Breast epithelium (tissue), 3 donors: ENCODE results near the gene SAFB2.

Experiments used
- POLR2A ChIP-seq: fragments of 450-650 bp; IDR thresholded peaks from one replicate; pipeline ENCODE4 v1.6.1; 2016; ENCODE audit warnings: antibody characterized with exemption, mild to moderate bottlenecking, moderate library complexity
- POLR2AphosphoS5 ChIP-seq, 3 donors: sonication (generic); formaldehyde crosslinking; IDR thresholded peaks; one replicate each; pipeline ENCODE4 v1.6.1; 2017; ENCODE audit warnings: antibody characterized with exemption in 3 of 3
- TF ChIP-seq, protein P1 (sequence below), 3 donors: fragments of 450-650 bp; IDR thresholded peaks; one replicate each; pipeline ENCODE4 v1.5.1; 2016 to 2017; ENCODE audit warnings: antibody characterized with exemption in 3 of 3, mild to moderate bottlenecking in 3 of 3, moderate library complexity in 3 of 3

DNA sequence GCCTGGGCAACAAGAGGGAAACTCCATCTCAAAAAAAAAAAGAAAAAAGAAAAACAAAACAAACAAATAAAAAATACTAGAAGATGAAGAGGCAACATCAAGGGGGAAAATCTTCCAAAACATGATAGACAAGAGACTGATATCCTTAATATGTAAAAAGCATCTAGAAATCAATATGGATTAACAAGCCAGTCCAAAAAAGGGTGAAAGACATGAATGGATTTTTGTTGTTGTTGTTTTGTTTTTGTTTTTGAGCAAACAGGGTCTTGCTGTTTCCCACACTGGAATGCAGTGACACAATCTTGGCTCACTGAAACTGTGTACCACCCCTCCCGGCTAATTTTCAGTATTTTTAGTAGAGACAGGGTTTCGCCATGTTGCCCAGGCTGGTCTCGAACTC lies 50.8 kb downstream of the SAFB2 start:
- TF ChIP-seq POLR2A (no peak), POLR2AphosphoS5 (IDR thresholded peaks at IDR 0.05) (no peak)
- TF ChIP-seq, protein P1, sequence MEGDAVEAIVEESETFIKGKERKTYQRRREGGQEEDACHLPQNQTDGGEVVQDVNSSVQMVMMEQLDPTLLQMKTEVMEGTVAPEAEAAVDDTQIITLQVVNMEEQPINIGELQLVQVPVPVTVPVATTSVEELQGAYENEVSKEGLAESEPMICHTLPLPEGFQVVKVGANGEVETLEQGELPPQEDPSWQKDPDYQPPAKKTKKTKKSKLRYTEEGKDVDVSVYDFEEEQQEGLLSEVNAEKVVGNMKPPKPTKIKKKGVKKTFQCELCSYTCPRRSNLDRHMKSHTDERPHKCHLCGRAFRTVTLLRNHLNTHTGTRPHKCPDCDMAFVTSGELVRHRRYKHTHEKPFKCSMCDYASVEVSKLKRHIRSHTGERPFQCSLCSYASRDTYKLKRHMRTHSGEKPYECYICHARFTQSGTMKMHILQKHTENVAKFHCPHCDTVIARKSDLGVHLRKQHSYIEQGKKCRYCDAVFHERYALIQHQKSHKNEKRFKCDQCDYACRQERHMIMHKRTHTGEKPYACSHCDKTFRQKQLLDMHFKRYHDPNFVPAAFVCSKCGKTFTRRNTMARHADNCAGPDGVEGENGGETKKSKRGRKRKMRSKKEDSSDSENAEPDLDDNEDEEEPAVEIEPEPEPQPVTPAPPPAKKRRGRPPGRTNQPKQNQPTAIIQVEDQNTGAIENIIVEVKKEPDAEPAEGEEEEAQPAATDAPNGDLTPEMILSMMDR (IDR thresholded peaks at IDR 0.05), result no peak
